Gastroesophageal sphincter (tissue), 3 donors: ENCODE results near the gene OVOL2.

Experiments used
- EP300 ChIP-seq: sonication (generic); formaldehyde crosslinking; IDR thresholded peaks from one replicate; pipeline ENCODE4 v1.6.1; 2017; ENCODE audit warnings: antibody characterized with exemption, mild to moderate bottlenecking
- POLR2A ChIP-seq, 2 donors: fragments of 450-650 bp; IDR thresholded peaks; one replicate each; pipeline ENCODE4 v1.6.1; 2017; ENCODE audit warnings: antibody characterized with exemption in 2 of 2, mild to moderate bottlenecking in 2 of 2, moderate library complexity in 1 of 2
- TF ChIP-seq, protein P1 (sequence below), 4 experiments: fragments of 200-600 bp in 2 of 4; fragments of 450-650 bp in 2 of 4; sonication (generic) in 1 of 4; IDR thresholded peaks; one replicate each; pipeline ENCODE4 v1.5.1; 2017 to 2019; ENCODE audit warnings: antibody characterized with exemption in 4 of 4, mild to moderate bottlenecking in 2 of 4, moderate library complexity in 2 of 4

DNA sequence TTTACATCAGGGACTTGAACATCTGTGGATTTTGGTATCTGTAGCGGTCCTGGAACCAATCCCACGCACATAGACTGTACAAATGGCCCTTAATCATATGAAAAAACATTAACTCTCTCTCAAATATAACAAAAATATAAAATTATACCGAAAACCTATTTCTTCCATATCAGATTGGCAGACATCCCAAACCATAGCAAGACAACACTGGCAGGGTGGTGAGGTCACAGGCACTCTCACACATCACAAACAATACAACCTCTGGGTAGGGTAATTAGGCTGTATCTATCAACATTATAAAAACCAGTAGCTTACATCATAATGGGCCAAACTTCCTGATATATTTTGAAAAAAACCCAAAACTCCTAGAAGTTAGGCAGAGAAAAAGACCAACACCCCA is 40.9 kb downstream of the OVOL2 start:
- TF ChIP-seq, protein P1, sequence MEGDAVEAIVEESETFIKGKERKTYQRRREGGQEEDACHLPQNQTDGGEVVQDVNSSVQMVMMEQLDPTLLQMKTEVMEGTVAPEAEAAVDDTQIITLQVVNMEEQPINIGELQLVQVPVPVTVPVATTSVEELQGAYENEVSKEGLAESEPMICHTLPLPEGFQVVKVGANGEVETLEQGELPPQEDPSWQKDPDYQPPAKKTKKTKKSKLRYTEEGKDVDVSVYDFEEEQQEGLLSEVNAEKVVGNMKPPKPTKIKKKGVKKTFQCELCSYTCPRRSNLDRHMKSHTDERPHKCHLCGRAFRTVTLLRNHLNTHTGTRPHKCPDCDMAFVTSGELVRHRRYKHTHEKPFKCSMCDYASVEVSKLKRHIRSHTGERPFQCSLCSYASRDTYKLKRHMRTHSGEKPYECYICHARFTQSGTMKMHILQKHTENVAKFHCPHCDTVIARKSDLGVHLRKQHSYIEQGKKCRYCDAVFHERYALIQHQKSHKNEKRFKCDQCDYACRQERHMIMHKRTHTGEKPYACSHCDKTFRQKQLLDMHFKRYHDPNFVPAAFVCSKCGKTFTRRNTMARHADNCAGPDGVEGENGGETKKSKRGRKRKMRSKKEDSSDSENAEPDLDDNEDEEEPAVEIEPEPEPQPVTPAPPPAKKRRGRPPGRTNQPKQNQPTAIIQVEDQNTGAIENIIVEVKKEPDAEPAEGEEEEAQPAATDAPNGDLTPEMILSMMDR (IDR thresholded peaks at IDR 0.05): no peak
- no peak for TF ChIP-seq POLR2A (IDR thresholded peaks at IDR 0.05)
- no peak for TF ChIP-seq EP300
